NCI-H1105 (cell line): Measurements from ENCODE around the gene NDNF.

ENCODE experiments used
- DNase-seq: peaks from one replicate; lab custom pipeline; 2025; lab: John Stamatoyannopoulos, UW

NDNF gene

GRCh38 chr4:121070696-121071639, 1.4 kb downstream of the NDNF start:
- no peak for DNase-seq

- no peak for DNase-seq
These were observed 2.1 kb downstream of the NDNF start for GRCh38 chr4:121070274-121070673.

GRCh38 chr4:121069430-121069829, 2.9 kb downstream of the NDNF start:
- DNase-seq, result no peak

- DNase-seq, result no peak
These were observed 7.9 kb downstream of the NDNF start for GRCh38 chr4:121064482-121064881.

GRCh38 chr4:121062521-121062920, 9.8 kb downstream of the NDNF start:
- no peak for DNase-seq

- no peak for DNase-seq
These were observed 10.5 kb downstream of the NDNF start for GRCh38 chr4:121061861-121062260.

GRCh38 chr4:121061215-121061614, 11.1 kb downstream of the NDNF start:
- DNase-seq, result no peak

GRCh38 chr4:121057466-121057922, 14.8 kb downstream of the NDNF start:
- DNase-seq, result no peak

- DNase-seq, result no peak
These were observed 16.3 kb downstream of the NDNF start for GRCh38 chr4:121056066-121056465.

- DNase-seq, result no peak
These were observed 18.0 kb downstream of the NDNF start for GRCh38 chr4:121054373-121054772.

- DNase-seq, result no peak
These were observed 18.7 kb downstream of the NDNF start for GRCh38 chr4:121053601-121054143.

- DNase-seq, result no peak
These were observed 22.0 kb downstream of the NDNF start for GRCh38 chr4:121050300-121050699.

- DNase-seq, result no peak
These were observed 23.2 kb downstream of the NDNF start for GRCh38 chr4:121049072-121049599.

- no peak for DNase-seq
These were observed 24.2 kb downstream of the NDNF start for GRCh38 chr4:121048165-121048564.

GRCh38 chr4:121041307-121042090, 30.8 kb downstream of the NDNF start:
- no peak for DNase-seq

GRCh38 chr4:121034017-121034416, 38.3 kb downstream of the NDNF start:
- DNase-seq, result no peak

- DNase-seq, result no peak
These were observed 41.6 kb downstream of the NDNF start for GRCh38 chr4:121030711-121031110.

GRCh38 chr4:121030131-121030530, 42.2 kb downstream of the NDNF start:
- no peak for DNase-seq

- no peak for DNase-seq
These were observed 46.3 kb downstream of the NDNF start for GRCh38 chr4:121026034-121026433.

- no peak for DNase-seq
These were observed 46.8 kb downstream of the NDNF start for GRCh38 chr4:121025540-121025939.

GRCh38 chr4:121018543-121018942, 53.8 kb downstream of the NDNF start:
- DNase-seq, result no peak

- no peak for DNase-seq
These were observed 55.7 kb downstream of the NDNF start for GRCh38 chr4:121016611-121017010.
